ENCODE measurements around the gene ASMT.

ASMT gene

DNA sequence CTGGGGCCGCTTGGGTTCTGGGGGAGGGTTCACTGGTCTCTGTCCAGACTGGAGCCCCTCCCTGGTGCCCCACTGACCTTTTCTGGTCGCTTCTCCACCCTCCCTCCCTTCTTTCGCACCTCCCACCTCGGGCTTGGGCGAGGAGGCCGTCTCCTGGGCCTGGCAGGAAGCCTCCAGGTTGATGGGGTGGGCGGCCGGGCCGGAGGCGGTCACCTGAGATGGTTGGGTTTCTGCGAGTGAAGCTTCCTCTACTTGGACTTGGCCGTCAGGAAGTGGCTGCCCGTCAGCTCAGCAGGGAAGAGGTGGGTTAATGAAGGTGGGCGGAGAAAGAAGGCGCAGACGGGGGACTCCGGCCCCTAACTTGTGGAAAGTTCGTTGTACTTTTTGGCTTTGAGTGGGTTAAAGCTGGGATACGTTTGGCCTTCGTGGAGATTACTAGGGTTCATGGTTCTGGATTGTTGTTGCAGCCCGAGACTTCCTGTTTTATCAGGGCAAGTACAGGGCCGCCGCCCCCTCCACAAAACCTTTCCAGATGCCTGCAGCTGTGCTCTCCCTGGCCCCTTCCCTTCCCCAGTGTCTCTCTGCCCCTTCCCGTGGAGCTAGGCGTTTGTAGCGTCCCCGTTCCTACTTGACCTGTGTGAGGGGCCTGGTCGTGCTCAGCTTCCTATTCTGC is 22.3 kb upstream of the ASMT start:
- H3K4me3 Mint-ChIP-seq, result peak overlapping the region; percentile 91
- peaks cover 45% of the 10 kb centered on the region for H3K36me3 Mint-ChIP-seq
- peak; percentile 46 for DNase-seq
- H3K27ac Mint-ChIP-seq, result peak overlapping the region; percentile 93
- H3K9me3 Mint-ChIP-seq, result peaks cover 3% of the 10 kb centered on the region
- no peaks in the 10 kb centered on the region for H3K27me3 Mint-ChIP-seq
- CTCF ChIA-PET, result no interaction called here
- peaks cover 36% of the 10 kb centered on the region for H3K4me1 Mint-ChIP-seq

DNA sequence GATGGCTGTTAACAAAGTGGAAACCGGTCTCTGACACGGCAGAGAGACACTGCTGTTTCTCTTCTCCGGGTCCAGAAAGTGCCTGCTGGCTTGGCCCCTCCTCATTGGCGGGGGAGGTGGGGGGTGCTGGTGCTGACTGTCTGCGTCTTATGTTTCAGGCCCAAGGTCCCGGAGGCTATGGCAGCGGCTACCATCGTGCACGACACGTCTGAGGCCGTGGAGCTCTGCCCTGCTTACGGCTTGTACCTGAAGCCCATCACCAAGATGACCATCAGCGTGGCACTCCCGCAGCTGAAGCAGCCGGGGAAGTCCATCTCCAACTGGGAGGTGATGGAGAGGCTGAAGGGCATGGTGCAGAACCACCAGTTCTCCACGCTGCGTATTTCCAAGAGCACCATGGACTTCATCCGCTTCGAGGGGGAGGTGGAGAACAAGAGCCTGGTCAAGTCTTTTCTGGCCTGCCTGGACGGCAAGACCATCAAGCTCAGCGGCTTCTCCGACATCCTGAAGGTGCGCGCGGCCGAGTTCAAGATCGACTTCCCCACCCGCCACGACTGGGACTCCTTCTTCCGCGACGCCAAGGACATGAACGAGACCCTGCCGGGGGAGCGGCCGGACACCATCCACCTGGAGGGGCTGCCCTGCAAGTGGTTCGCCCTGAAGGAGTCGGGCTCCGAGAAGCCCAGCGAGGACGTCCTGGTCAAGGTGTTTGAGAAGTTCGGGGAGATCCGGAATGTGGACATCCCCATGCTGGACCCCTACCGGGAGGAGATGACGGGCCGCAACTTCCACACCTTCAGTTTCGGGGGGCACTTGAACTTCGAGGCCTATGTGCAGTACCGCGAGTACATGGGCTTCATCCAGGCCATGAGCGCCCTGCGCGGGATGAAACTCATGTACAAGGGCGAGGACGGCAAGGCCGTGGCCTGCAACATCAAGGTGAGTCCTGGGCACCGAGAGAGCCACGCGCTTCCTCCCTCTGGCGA is 21.3 kb upstream of the ASMT start:
- no peak for DNase-seq
- Mint-ChIP-seq H3K27ac (peak overlapping the region; percentile 93), H3K9me3 (peaks cover 3% of the 10 kb centered on the region), H3K4me3 (peak overlapping the region; percentile 91), H3K27me3 (no peaks in the 10 kb centered on the region), H3K36me3 (peaks cover 51% of the 10 kb centered on the region), H3K4me1 (peaks cover 36% of the 10 kb centered on the region)
- CTCF ChIA-PET, result no interaction called here

DNA sequence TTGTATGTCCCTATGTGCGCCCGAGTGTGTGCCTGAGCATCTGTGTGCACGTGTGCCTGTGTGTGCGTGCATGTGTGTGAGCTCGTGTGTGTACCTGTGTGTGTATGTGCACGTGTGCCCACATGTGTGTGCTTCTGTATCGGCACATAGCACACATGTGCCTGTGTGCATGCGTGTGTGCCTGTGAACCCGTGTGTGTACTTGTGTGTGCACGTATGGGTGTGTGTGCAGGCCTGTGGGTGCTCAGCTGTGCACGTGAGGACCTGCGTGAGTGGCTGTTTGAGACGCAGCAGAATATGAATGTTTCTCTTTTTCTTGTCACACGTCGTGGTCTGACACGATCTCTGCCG is 19.2 kb upstream of the ASMT start:
- Mint-ChIP-seq H3K27me3 (no peaks in the 10 kb centered on the region), H3K4me1 (peaks cover 30% of the 10 kb centered on the region), H3K9me3 (no peaks in the 10 kb centered on the region), H3K4me3 (no peak overlapping the region), H3K36me3 (peaks cover 63% of the 10 kb centered on the region), H3K27ac (peak overlapping the region; percentile 28)
- no peak for DNase-seq
- CTCF ChIA-PET, result no interaction called here

DNA sequence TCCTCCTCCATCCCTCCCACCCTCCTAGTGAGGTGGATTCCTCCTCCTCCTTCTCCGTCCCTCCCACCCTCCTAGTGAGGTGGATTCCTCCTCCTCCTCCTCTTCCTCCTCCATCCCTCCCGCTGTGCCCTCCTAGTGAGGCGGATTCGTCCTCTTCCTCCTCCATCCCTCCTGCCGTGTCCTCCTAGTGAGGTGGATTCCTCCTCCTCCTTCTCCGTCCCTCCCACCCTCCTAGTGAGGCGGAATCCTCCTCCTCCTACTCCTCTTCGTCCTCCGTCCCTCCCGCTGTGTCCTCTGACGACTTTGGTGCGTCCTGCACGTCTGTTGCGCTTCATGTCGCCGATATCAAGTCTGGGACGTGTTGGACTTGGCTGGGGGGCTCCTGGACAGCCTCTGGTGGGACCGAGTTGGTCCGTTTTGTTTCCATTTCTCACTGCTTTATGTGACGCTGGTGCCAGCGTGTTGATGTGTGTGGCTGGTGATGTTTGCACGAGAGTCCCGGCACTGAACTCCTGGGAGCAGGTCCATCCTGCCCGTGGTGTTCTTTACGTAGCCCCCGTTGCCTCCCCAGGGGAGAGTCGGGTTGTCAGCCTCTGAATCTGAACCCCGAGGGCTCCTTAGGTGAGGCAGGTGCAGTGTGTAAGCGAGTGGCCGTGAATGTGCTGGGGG is 18.0 kb upstream of the ASMT start:
- Mint-ChIP-seq H3K27me3 (no peaks in the 10 kb centered on the region), H3K27ac (peak overlapping the region; percentile 55), H3K9me3 (no peaks in the 10 kb centered on the region), H3K36me3 (peaks cover 66% of the 10 kb centered on the region), H3K4me1 (peaks cover 28% of the 10 kb centered on the region), H3K4me3 (no peak overlapping the region)
- CTCF ChIA-PET, result no interaction called here
- DNase-seq, result no peak

DNA sequence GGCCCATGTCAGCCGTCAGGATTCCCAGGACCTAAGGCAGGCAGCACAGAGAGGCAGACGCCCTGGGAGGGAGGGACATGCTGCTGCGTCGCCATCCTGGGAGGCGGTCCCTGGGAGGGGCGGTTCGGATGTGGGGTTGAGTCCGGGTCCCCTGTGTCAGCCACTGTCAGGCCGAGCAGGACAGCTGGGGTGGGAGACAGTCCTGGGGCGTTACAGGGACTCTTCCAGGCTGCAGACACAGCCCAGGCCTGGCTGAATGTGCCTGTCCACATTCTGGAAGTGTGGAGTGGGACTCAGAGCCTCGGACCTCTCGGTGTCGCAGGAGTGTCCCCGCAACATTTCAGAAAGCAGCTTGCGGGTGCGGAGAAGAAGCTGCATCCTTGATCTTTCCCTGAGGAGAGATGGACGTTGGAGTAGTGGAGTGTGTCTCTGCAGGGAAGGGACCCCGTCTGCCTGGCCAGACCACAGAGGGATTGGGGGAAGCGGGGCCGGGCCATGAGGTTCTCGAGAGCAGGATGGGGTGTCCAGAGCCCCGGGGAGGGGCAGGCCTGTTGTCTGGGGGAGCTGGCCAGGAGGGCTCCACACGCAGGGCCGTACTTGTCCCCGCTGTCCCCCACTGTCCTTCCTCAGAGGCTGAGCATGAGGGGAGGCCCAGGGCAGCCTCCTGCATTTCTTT is 17.4 kb upstream of the ASMT start:
- Mint-ChIP-seq H3K9me3 (no peaks in the 10 kb centered on the region), H3K27ac (no peak overlapping the region), H3K36me3 (peaks cover 73% of the 10 kb centered on the region), H3K27me3 (no peaks in the 10 kb centered on the region), H3K4me3 (no peak overlapping the region), H3K4me1 (peaks cover 27% of the 10 kb centered on the region)
- CTCF ChIA-PET, result no interaction called here
- no peak for DNase-seq

DNA sequence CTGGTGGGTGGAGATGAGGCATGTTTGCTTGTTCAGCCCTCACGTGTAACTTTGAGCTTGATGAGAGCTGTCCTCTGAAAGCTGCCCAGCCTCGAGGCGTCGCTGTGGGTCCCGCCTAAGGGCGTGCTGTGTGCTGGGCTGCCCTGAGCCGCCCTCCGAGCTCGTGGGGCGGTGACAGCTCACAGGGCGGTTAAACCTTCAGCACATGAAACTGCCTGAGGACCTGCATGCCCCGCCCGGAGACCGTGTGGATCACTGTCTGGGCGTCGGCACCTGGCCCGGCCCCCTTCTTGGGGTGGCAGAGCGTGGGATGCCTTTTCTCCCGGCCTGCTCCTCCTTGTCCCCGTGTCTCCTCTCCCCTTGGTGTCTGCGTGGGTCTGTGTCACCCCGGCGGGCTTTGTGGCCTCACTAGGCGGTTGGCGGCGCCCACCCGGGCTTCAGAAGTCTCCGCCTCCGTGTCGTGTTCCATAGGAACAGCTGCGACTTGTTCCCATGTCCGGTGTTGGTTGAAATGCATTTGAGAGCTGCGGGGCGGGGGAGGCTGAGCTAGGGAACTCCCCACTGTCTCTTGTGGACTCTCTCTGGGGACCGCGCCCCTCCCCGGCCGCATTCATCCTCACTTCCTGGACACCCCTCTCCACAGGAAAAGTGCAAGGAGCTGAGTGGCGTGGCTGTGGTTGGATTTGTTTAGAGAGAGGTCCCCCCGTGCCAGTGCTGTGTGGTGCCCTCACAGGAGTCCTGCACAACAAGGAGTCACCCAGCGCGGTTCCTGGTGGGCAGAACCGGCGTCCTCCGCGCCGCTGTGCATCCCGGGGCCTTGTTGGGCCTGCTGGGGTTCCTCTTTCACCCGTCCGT is 16.6 kb upstream of the ASMT start:
- H3K4me3 Mint-ChIP-seq, result no peak overlapping the region
- H3K27me3 Mint-ChIP-seq, result no peaks in the 10 kb centered on the region
- peaks cover 20% of the 10 kb centered on the region for H3K4me1 Mint-ChIP-seq
- H3K36me3 Mint-ChIP-seq, result peaks cover 66% of the 10 kb centered on the region
- DNase-seq, result no peak
- no peak overlapping the region for H3K27ac Mint-ChIP-seq
- CTCF ChIA-PET, result no interaction called here
- no peaks in the 10 kb centered on the region for H3K9me3 Mint-ChIP-seq

DNA sequence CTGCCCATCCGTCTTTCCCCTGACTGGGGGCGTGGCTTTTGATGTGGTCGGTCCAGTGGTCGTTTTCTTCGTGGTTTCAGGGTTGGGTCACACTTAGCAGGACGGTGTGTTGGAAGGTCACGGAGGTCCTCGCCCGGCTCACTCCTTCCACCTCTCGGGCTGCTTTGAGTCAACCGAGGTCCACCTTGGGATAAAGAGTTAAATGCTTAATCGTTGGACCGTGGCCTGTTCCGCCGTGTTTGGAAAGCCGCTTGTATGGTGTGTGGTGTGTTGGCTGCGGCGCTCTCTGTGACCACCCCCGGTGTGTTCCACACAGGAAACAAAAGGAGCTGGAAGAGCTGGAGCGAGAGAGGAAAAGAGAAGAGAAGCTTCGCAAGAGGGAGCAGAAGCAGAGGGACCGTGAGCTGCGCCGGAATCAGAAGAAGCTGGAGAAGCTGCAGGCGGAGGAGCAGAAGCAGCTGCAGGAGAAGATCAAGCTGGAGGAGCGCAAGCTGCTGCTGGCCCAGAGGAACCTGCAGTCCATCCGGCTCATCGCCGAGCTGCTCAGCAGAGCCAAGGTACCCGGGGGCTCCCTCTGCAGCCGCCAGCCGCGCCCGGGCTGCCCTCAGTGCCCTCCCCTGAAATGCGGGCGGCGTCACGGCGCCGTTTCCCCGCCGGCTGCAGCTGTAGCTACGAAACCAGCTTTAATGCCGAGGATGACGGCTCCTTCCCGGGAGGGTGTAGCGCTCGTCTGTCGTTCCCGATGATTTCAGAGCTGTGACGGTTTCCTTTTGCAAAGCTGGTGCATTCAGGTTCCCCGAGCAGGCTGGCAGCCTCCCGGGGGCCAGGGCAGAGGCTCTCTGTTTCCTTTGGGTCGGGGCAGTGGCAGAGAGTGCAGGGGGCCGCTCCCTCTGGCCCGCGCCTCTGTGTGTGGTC is 15.7 kb upstream of the ASMT start:
- CTCF ChIA-PET, result no interaction called here
- DNase-seq, result no peak
- Mint-ChIP-seq H3K4me1 (peaks cover 13% of the 10 kb centered on the region), H3K9me3 (no peaks in the 10 kb centered on the region), H3K27me3 (no peaks in the 10 kb centered on the region), H3K27ac (no peak overlapping the region), H3K36me3 (peaks cover 61% of the 10 kb centered on the region), H3K4me3 (no peak overlapping the region)

DNA sequence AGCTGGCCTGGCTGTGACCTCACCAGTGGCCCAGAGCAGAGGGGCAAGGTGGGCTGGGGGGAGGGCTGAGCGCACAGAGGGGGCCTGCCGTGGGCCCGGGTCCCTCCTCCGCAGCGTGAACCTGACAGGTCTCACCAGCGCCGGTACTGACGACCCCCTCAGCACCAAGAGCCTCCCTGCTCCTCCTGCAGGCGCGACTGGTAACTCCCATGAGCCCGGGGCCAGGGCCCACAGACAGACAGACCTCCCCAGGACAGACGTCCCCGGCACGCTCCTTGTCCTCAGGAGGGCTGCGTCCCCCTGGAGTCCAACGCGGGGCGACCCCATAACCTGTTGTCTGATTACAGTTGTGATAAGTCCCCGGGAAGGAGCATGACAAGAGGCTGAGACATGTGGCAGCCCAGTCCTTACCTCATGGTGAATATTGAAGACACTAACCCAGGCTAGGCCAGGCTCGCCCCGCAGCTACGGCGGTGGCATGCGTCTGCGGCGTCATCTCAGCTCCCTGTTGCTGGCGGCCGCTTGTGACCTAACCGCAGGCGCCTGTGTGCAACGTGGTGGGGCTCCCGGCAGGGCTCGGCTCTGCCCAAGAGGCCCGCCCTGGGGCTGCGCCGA is 15.0 kb upstream of the ASMT start:
- no peak for DNase-seq
- no peaks in the 10 kb centered on the region for H3K27me3 Mint-ChIP-seq
- peaks cover 8% of the 10 kb centered on the region for H3K4me1 Mint-ChIP-seq
- CTCF ChIA-PET, result no interaction called here
- no peak overlapping the region for H3K4me3 Mint-ChIP-seq
- no peaks in the 10 kb centered on the region for H3K9me3 Mint-ChIP-seq
- no peak overlapping the region for H3K27ac Mint-ChIP-seq
- peaks cover 59% of the 10 kb centered on the region for H3K36me3 Mint-ChIP-seq

DNA sequence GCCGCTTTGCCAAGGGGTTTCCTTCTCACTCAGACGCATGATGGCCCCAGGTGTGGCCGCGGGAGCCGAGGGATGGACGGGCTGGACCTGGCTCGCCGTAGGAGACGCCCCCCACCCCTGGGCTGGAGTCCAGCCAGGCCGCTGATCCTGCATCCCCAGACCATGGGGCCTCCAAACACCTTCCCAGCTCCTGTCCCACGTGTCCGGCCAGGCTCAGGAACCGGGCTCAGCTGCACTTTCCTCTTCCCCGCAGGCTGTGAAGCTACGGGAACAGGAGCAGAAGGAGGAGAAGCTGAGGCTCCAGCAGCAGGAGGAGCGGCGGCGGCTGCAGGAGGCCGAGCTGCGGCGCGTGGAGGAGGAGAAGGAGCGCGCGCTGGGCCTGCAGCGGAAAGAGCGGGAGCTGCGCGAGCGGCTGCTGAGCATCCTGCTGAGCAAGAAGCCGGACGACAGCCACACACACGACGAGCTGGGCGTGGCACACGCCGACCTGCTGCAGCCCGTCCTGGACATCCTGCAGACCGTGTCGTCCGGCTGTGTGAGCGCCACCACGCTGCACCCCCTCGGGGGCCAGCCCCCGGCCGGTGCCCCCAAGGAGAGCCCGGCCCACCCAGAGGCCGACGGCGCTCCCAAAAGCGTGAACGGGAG is 14.3 kb upstream of the ASMT start:
- no peaks in the 10 kb centered on the region for H3K27me3 Mint-ChIP-seq
- no peaks in the 10 kb centered on the region for H3K9me3 Mint-ChIP-seq
- CTCF ChIA-PET, result no interaction called here
- H3K36me3 Mint-ChIP-seq, result peaks cover 54% of the 10 kb centered on the region
- no peak for DNase-seq
- no peak overlapping the region for H3K4me3 Mint-ChIP-seq
- no peak overlapping the region for H3K27ac Mint-ChIP-seq
- peaks cover 5% of the 10 kb centered on the region for H3K4me1 Mint-ChIP-seq

DNA sequence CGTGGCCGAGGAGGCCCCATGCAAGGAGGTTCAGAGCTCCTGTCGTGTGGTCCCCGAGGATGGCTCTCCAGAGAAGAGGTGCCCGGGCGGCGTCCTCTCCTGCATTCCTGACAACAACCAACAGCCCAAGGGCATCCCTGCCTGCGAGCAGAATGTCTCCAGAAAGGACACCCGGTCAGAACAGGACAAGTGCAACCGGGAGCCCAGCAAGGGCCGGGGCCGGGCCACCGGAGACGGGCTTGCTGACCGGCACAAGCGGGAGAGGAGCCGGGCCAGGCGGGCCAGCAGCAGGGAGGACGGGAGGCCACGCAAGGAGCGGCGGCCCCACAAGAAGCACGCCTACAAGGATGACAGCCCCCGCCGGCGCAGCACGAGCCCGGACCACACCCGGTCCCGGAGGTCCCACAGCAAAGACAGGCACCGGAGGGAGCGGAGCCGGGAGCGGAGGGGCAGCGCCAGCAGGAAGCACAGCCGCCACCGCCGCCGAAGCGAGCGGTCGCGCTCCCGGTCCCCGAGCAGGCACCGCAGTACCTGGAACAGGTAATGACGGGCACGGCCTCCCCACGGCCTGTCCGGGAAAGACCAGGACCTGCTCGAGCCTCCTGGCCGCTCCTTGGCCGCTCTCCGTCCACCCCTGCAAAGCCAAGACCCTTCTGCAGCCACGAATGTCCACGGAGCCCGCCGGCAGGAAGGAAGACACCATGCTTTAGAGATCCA is 13.7 kb upstream of the ASMT start:
- no peak overlapping the region for H3K4me3 Mint-ChIP-seq
- H3K27me3 Mint-ChIP-seq, result no peaks in the 10 kb centered on the region
- peaks cover 47% of the 10 kb centered on the region for H3K36me3 Mint-ChIP-seq

DNA sequence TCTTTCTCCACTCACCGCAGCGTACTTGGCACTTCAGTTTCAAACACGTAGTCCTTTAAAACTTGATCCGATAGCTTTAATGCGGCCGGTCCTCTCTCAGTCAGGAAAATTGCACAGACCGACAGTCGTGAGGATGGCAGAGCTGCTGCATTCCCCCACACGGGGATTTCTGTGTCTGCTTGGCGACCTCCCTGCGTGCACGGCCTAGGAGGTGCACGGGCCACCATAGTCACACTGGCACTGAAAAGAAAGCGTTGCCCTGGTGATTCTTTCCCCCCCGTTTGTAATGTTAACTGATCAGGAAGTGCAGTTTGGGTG is 13.1 kb upstream of the ASMT start:
- CTCF ChIA-PET, result no interaction called here
- DNase-seq, result no peak
- Mint-ChIP-seq H3K4me3 (no peak overlapping the region), H3K36me3 (peaks cover 46% of the 10 kb centered on the region), H3K27me3 (no peaks in the 10 kb centered on the region), H3K4me1 (peaks cover 5% of the 10 kb centered on the region), H3K9me3 (no peaks in the 10 kb centered on the region), H3K27ac (no peak overlapping the region)

More for the DNA sequence above, 13.7 kb upstream of the ASMT start:
- Mint-ChIP-seq H3K27ac (no peak overlapping the region), H3K9me3 (no peaks in the 10 kb centered on the region), H3K4me1 (peaks cover 5% of the 10 kb centered on the region)
- CTCF ChIA-PET, result no interaction called here
- DNase-seq, result no peak

DNA sequence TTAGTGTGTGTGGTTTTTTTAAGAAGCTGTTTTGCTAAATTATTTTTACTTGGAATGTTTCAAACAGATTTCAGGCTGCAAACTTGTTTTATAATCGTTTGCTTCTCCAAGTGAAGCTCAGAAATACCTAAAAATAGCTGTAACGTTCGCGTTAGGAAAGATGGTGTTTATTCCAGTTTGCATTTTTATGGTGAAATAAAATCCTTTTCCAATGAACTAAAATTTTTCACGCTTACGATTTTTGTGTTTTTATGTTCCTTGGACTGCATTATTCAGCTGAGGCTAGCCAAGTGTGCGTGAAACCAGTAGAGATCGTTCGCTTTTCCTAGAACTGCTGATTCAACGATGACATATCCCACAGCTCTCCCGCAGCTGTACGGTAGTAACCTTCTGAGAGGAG is 12.6 kb upstream of the ASMT start:
- Mint-ChIP-seq H3K36me3 (peaks cover 41% of the 10 kb centered on the region), H3K27ac (no peak overlapping the region), H3K27me3 (no peaks in the 10 kb centered on the region), H3K4me1 (peaks cover 2% of the 10 kb centered on the region), H3K9me3 (no peaks in the 10 kb centered on the region), H3K4me3 (no peak overlapping the region)
- DNase-seq, result no peak
- CTCF ChIA-PET, result no interaction called here

All from activated naive CD4-positive, alpha-beta T cell treated with anti-CD3 and anti-CD28 coated beads, Interleukin-2, amount 10 ng/mL, durations not matched to agents 7 days and 5 days (primary cell).